Right kidney (tissue), 1 donor: ENCODE measurements around the gene CLCN5.
A peak's percentile ranks its signal among the peaks of the same experiment; 100 is the strongest.
"Not testable (repeated sequence)": the region's sequence is repeated elsewhere in the genome, so short reads cannot be mapped to it uniquely, and the experiment has no call there.

ENCODE experiments used
- DNase-seq: peaks from one replicate; pipeline ENCODE4 v3.0.0-alpha.2; 2016

Gene CLCN5

GRCh38 chrX:49995107-49995731 is 72.8 kb downstream of the CLCN5 start:
- no peak for DNase-seq

- no peak for DNase-seq
These were observed 73.5 kb downstream of the CLCN5 start for GRCh38 chrX:49995795-49996455.

GRCh38 chrX:49996474-49996873 is 74.1 kb downstream of the CLCN5 start:
- DNase-seq = no peak

- DNase-seq = no peak
These were observed 76.7 kb downstream of the CLCN5 start for GRCh38 chrX:49999087-49999486.

- DNase-seq = no peak
These were observed 78.6 kb downstream of the CLCN5 start for GRCh38 chrX:50000937-50001542.

- DNase-seq = no peak
These were observed 79.8 kb downstream of the CLCN5 start for GRCh38 chrX:50002067-50002714.

- DNase-seq = no peak
These were observed 81.1 kb downstream of the CLCN5 start for GRCh38 chrX:50003467-50003866.

GRCh38 chrX:50003927-50004326 is 81.5 kb downstream of the CLCN5 start:
- DNase-seq = no peak

GRCh38 chrX:50025591-50025990 is 103.2 kb downstream of the CLCN5 start:
- DNase-seq = not testable (repeated sequence)

GRCh38 chrX:50035126-50035525 is 112.7 kb downstream of the CLCN5 start:
- no peak for DNase-seq

GRCh38 chrX:50036426-50036825 is 114.0 kb downstream of the CLCN5 start:
- no peak for DNase-seq

- DNase-seq = no peak
These were observed 123.4 kb downstream of the CLCN5 start for GRCh38 chrX:50045823-50046222.

GRCh38 chrX:50049228-50049627 is 126.8 kb downstream of the CLCN5 start:
- DNase-seq = no peak

GRCh38 chrX:50054147-50054546 is 131.8 kb downstream of the CLCN5 start:
- no peak for DNase-seq

- no peak for DNase-seq
These were observed 144.0 kb downstream of the CLCN5 start for GRCh38 chrX:50066318-50066937.

- DNase-seq = peak; percentile 45
These were observed 145.3 kb downstream of the CLCN5 start for GRCh38 chrX:50067435-50068284.

GRCh38 chrX:50068285-50068563 is 145.8 kb downstream of the CLCN5 start:
- DNase-seq = no peak

GRCh38 chrX:50068893-50069292 is 146.5 kb downstream of the CLCN5 start:
- no peak for DNase-seq

- DNase-seq = no peak
These were observed 149.1 kb downstream of the CLCN5 start for GRCh38 chrX:50071494-50071893.

- DNase-seq = no peak
These were observed 149.7 kb downstream of the CLCN5 start for GRCh38 chrX:50072110-50072509.

GRCh38 chrX:50073601-50074000 is 151.2 kb downstream of the CLCN5 start:
- no peak for DNase-seq
